Stimulated activated CD4-positive, alpha-beta T cell treated with anti-CD3 and anti-CD28 coated beads, Interleukin-1b, Interleukin-23, amount 100 ng/mL, for 24 hours (primary cell): Measurements from ENCODE around the gene MYBBP1A.

Experiments
- DNase-seq, 4 experiments: peaks; one replicate each; pipeline ENCODE4 v3.0.0-alpha.2; 2020; ENCODE audit warnings: low read depth in 4 of 4, low spot score in 1 of 4

Gene MYBBP1A

GRCh38 chr17:4572131-4572530 lies 16.9 kb upstream of the MYBBP1A start:
- no peak for DNase-seq

- DNase-seq: no peak
These were observed 14.4 kb upstream of the MYBBP1A start for GRCh38 chr17:4569591-4569990.

- peak in 3 of 4 experiments; percentile 34 to 38 (median 37) for DNase-seq
These were observed 11.6 kb upstream of the MYBBP1A start for GRCh38 chr17:4566785-4567184.

- peak in 2 of 4 experiments; percentile 30 for DNase-seq
These were observed 10.3 kb upstream of the MYBBP1A start for GRCh38 chr17:4565209-4566141.

GRCh38 chr17:4562015-4562969 lies 7.1 kb upstream of the MYBBP1A start:
- DNase-seq: no peak

GRCh38 chr17:4560837-4561256 lies 5.7 kb upstream of the MYBBP1A start:
- DNase-seq: no peak

- DNase-seq: no peak
These were observed 5.2 kb upstream of the MYBBP1A start, which contains the start of gene GGT6 for GRCh38 chr17:4560421-4560820. Gene GGT6, minus strand, starts transcription at chr17:4560577. Its CDS starts 56 bp downstream, at chr17:4560521.

GRCh38 chr17:4559966-4560365 lies 4.8 kb upstream of the MYBBP1A start:
- DNase-seq: no peak

- no peak for DNase-seq
These were observed 4.1 kb upstream of the MYBBP1A start for GRCh38 chr17:4559139-4559791.

- DNase-seq: no peak
These were observed 3.3 kb upstream of the MYBBP1A start for GRCh38 chr17:4558347-4558971.

GRCh38 chr17:4557626-4558346 lies 2.6 kb upstream of the MYBBP1A start:
- DNase-seq: no peak

GRCh38 chr17:4556996-4557395 lies 1.8 kb upstream of the MYBBP1A start:
- DNase-seq: no peak

- no peak for DNase-seq
These were observed 932 bp upstream of the MYBBP1A start for GRCh38 chr17:4555873-4556759.

GRCh38 chr17:4554441-4554996 lies 665 bp downstream of the MYBBP1A start:
- no peak for DNase-seq

- DNase-seq: no peak
These were observed 1.5 kb downstream of the MYBBP1A start for GRCh38 chr17:4553669-4554068.

- no peak for DNase-seq
These were observed 3.2 kb downstream of the MYBBP1A start for GRCh38 chr17:4551796-4552525.

GRCh38 chr17:4551141-4551540 lies 4.0 kb downstream of the MYBBP1A start:
- no peak for DNase-seq

GRCh38 chr17:4550534-4551039 lies 4.6 kb downstream of the MYBBP1A start:
- DNase-seq: no peak
